B cell (primary cell): Measurements from ENCODE around the gene BEX3. TPM values are rescaled to one million over a fixed set of nuclear protein-coding genes. Genes with fewer than 3 reads are reported as not detected.

Experiments used
- ATAC-seq: fragments of 200-7000 bp; cut with Tn5 transposase; one replicate; pipeline ENCODE4 v1.10.0; 2021; ENCODE audit warnings: low read depth, mild to moderate bottlenecking, moderate number of reproducible peaks, moderate library complexity
- CTCF ChIA-PET: fragments of 350-600 bp; sonication (Branson Sonifier 250); formaldehyde crosslinking; loops from one replicate; lab custom pipeline; 2021; ENCODE audit warnings: antibody characterized with exemption, inconsistent platforms; lab: Charles Lee
- POLR2A ChIA-PET: fragments of 350-600 bp; sonication (Branson Sonifier 250); formaldehyde crosslinking; loops from one replicate; lab custom pipeline; 2021; ENCODE audit warnings: antibody characterized with exemption; lab: Charles Lee
- DNase-seq: peaks from one replicate; pipeline ENCODE4 v3.0.0; 2013
- H2AFZ ChIP-seq: 2 replicates; pipeline ENCODE4 v1.6.1; 2012; ENCODE audit warnings: mild to moderate bottlenecking, low read depth, low read length; ENCODE audit not compliant: insufficient read depth, poor library complexity, severe bottlenecking
- H3K27ac ChIP-seq, 2 donors: 1 replicate in 1 of 2; 2 replicates in 1 of 2; pipeline ENCODE4 v1.5.1; 2012 to 2013; ENCODE audit warnings: low read length in 2 of 2, mild to moderate bottlenecking in 2 of 2, moderate library complexity in 1 of 2
- H3K27me3 ChIP-seq, 4 experiments: fragments of 200-600 bp in 1 of 4; sonication (generic) in 1 of 4; replicated peaks in 1 of 4; 1 replicate in 2 of 4; 2 replicates in 2 of 4; pipeline versions ENCODE4 v1.6.1 to v1.7.0; 2013 to 2016; ENCODE audit warnings: low read length in 3 of 4, mild to moderate bottlenecking in 2 of 4, mixed read lengths in 1 of 4, moderate library complexity in 1 of 4; ENCODE audit not compliant: insufficient read depth in 4 of 4, control insufficient read depth in 3 of 4; ENCODE audit errors: control extremely low read depth in 1 of 4
- H3K36me3 ChIP-seq, 2 experiments: replicated peaks in 1 of 2; 1 replicate in 1 of 2; 2 replicates in 1 of 2; pipeline versions ENCODE4 v1.6.1 to v1.7.1; 2013; ENCODE audit warnings: low read length in 1 of 2; ENCODE audit not compliant: insufficient read depth in 2 of 2, control insufficient read depth in 1 of 2; ENCODE audit errors: control extremely low read depth in 1 of 2, extremely low read depth in 1 of 2
- H3K4me1 ChIP-seq, 2 donors: fragments of 200-600 bp in 1 of 2; sonication (generic) in 1 of 2; 1 replicate in 1 of 2; 2 replicates in 1 of 2; pipeline versions ENCODE4 v1.5.1 to v1.6.1; 2013 to 2017; ENCODE audit warnings: low read length in 2 of 2; ENCODE audit not compliant: control insufficient read depth in 2 of 2, insufficient read depth in 2 of 2
- H3K4me2 ChIP-seq: replicated peaks from 2 replicates; pipeline ENCODE3; 2012; ENCODE audit warnings: mild to moderate bottlenecking, low read depth, low read length; ENCODE audit not compliant: poor library complexity, severe bottlenecking
- H3K4me3 ChIP-seq, 5 experiments: fragments of 200-600 bp in 1 of 5; sonication (generic) in 1 of 5; 1 replicate in 3 of 5; 2 replicates in 2 of 5; pipeline versions ENCODE4 v1.5.1 to v1.7.0; 2011 to 2016; ENCODE audit warnings: low read length in 4 of 5, mild to moderate bottlenecking in 4 of 5, low read depth in 2 of 5, control low read depth in 1 of 5, moderate library complexity in 1 of 5; ENCODE audit not compliant: insufficient read depth in 1 of 5; ENCODE audit errors: control extremely low read depth in 1 of 5, extremely low read depth in 1 of 5
- H3K79me2 ChIP-seq: fragments of 200-600 bp; sonication (generic); one replicate; pipeline ENCODE4 v1.6.0; 2016; ENCODE audit warnings: low read length; ENCODE audit not compliant: control insufficient read depth, insufficient read depth
- H3K9ac ChIP-seq: fragments of 200-600 bp; sonication (generic); 2 replicates; pipeline ENCODE4 v1.6.1; 2017; ENCODE audit warnings: mild to moderate bottlenecking, low read length, moderate library complexity
- H3K9me3 ChIP-seq, 3 donors: one replicate each; pipeline versions ENCODE4 v1.6.1 to v1.7.1; 2013; ENCODE audit warnings: low read length in 2 of 3; ENCODE audit not compliant: control insufficient read depth in 2 of 3, insufficient read depth in 1 of 3; ENCODE audit errors: control extremely low read depth in 1 of 3
- H4K20me1 ChIP-seq: 2 replicates; pipeline ENCODE4 v1.6.0; 2012; ENCODE audit warnings: mild to moderate bottlenecking, low read length; ENCODE audit not compliant: insufficient read depth, control insufficient read depth, poor library complexity, severe bottlenecking
- H3K27ac Mint-ChIP-seq: one replicate; pipeline ENCODE4 v1.8.0; 2021; ENCODE audit warnings: mixed read lengths
- H3K27me3 Mint-ChIP-seq: one replicate; pipeline ENCODE4 v1.8.0; 2021; ENCODE audit warnings: mixed read lengths
- H3K4me1 Mint-ChIP-seq: one replicate; pipeline ENCODE4 v1.8.0; 2021; ENCODE audit warnings: mixed read lengths
- H3K4me3 Mint-ChIP-seq: one replicate; pipeline ENCODE4 v1.8.0; 2021; ENCODE audit warnings: mixed read lengths
- H3K9me3 Mint-ChIP-seq: one replicate; pipeline ENCODE4 v1.8.0; 2022; ENCODE audit warnings: mixed read lengths; ENCODE audit not compliant: insufficient read depth
- EZH2 ChIP-seq: IDR thresholded peaks from 2 replicates; pipeline ENCODE4 v1.6.1; 2012; ENCODE audit warnings: borderline replicate concordance, low read depth, mild to moderate bottlenecking, moderate library complexity, low read length; ENCODE audit not compliant: insufficient read depth, poor library complexity, severe bottlenecking
- WGBS: methylation state at CpG from one replicate; pipeline ENCODE4 v1.1.5; 2013; ENCODE audit warnings: missing lambda C conversion rate; ENCODE audit not compliant: insufficient coverage; 5-methylcytosine and 5-hydroxymethylcytosine counted together
- intact Hi-C: fragments of 100-400 bp; cut with micrococcal nuclease; formaldehyde crosslinking; loops from one replicate; pipeline ENCODE4 v1.10.0; 2022
- polyA plus RNA-seq: library from polyadenylated mRNA; depleted of rRNA; stranded (reverse); fragments of >200 nt; gene quantifications from 2 replicates; pipeline ENCODE4 v1.2.3, GENCODE V29; 2012
- total RNA-seq, 2 donors: library from RNA; stranded (reverse); fragments of 120-200 nt in 1 of 2; gene quantifications; 1 replicate in 1 of 2; 2 replicates in 1 of 2; pipeline versions ENCODE4 v1.2.3 to v1.2.4, GENCODE V29; 2013 to 2022
- TF ChIP-seq, protein P1 (sequence below): fragments of 200-600 bp; IDR thresholded peaks from one replicate; pipeline ENCODE4 v1.8.0; 2022; ENCODE audit warnings: antibody characterized with exemption, mild to moderate bottlenecking

The BEX3 gene
- total and polyA plus RNA-seq, 2 donors (not counting 1 experiment from before 2014, with no cell fraction given) = 0.37 to 1.7 TPM

GRCh38 chrX:103414561-103414960 lies 38.2 kb downstream of the BEX3 start:
- H3K27ac Mint-ChIP-seq = no peak overlapping the region
- no peaks in the 10 kb centered on the region for H3K4me1 ChIP-seq
- no peaks in the 10 kb centered on the region for H3K79me2 ChIP-seq
- POLR2A ChIA-PET = no interaction called here
- no peaks in the 10 kb centered on the region for H3K4me1 Mint-ChIP-seq
- no peaks in the 10 kb centered on the region for H3K9me3 ChIP-seq
- no peak overlapping the region for H3K27ac ChIP-seq
- TF ChIP-seq EZH2 = no peak
- TF ChIP-seq, protein P1, sequence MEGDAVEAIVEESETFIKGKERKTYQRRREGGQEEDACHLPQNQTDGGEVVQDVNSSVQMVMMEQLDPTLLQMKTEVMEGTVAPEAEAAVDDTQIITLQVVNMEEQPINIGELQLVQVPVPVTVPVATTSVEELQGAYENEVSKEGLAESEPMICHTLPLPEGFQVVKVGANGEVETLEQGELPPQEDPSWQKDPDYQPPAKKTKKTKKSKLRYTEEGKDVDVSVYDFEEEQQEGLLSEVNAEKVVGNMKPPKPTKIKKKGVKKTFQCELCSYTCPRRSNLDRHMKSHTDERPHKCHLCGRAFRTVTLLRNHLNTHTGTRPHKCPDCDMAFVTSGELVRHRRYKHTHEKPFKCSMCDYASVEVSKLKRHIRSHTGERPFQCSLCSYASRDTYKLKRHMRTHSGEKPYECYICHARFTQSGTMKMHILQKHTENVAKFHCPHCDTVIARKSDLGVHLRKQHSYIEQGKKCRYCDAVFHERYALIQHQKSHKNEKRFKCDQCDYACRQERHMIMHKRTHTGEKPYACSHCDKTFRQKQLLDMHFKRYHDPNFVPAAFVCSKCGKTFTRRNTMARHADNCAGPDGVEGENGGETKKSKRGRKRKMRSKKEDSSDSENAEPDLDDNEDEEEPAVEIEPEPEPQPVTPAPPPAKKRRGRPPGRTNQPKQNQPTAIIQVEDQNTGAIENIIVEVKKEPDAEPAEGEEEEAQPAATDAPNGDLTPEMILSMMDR = no peak
- 100% methylated on average over 2 of the region's 7 CpGs for WGBS
- ATAC-seq (no peak), DNase-seq (no peak)
- H2AFZ ChIP-seq = no peak overlapping the region
- no peak overlapping the region for H3K4me3 Mint-ChIP-seq
- no peak overlapping the region for H3K4me2 ChIP-seq
- H3K27me3 Mint-ChIP-seq = no peaks in the 10 kb centered on the region
- H3K4me3 ChIP-seq = no peak overlapping the region
- no peaks in the 10 kb centered on the region for H3K36me3 ChIP-seq
- H4K20me1 ChIP-seq = no peaks in the 10 kb centered on the region
- CTCF ChIA-PET = no interaction called here
- H3K9me3 Mint-ChIP-seq = no peaks in the 10 kb centered on the region
- intact Hi-C loops = no loop called here
- no peaks in the 10 kb centered on the region for H3K27me3 ChIP-seq
- H3K9ac ChIP-seq = no peak overlapping the region

DNA sequence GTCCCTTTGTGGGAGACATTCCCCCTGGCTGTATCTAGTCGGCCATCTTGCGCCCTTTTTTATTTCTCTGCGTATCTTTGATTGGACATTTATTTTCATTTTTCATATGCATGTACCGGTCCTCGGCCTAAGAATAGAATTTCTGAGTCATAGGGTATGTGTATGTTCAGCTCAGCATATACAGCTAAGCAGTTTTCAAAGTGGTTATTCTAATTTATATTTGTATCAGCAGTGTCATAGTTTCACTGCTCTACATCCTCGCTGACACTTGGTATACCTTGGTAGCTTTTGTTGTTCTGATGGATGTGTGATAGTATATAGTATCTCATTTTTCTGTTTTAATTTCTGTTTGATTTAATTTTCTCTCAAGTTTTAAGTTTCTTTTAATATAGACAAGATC lies 38.7 kb downstream of the BEX3 start:
- DNase-seq (no peak), ATAC-seq (no peak)
- Mint-ChIP-seq H3K9me3 (no peaks in the 10 kb centered on the region), H3K4me3 (no peak overlapping the region), H3K27ac (no peak overlapping the region), H3K27me3 (no peaks in the 10 kb centered on the region), H3K4me1 (no peaks in the 10 kb centered on the region)
- Histone ChIP-seq H3K79me2 (no peaks in the 10 kb centered on the region), H2AFZ (no peak overlapping the region), H3K4me3 (no peak overlapping the region), H3K4me2 (no peak overlapping the region), H3K36me3 (no peaks in the 10 kb centered on the region), H3K27ac (no peak overlapping the region), H4K20me1 (no peaks in the 10 kb centered on the region), H3K9me3 (no peaks in the 10 kb centered on the region), H3K4me1 (no peaks in the 10 kb centered on the region), H3K9ac (no peak overlapping the region), H3K27me3 (no peaks in the 10 kb centered on the region)
- intact Hi-C loops = no loop called here
- TF ChIP-seq, protein P1 = no peak
- no peak for TF ChIP-seq EZH2
- CTCF ChIA-PET = no interaction called here
- WGBS = no CpG with 5 or more reads among the region's 6 CpGs
- POLR2A ChIA-PET = no interaction called here
